ENCODE results near the gene AGBL2. TPM values are rescaled to one million over a fixed set of nuclear protein-coding genes. Genes with fewer than 3 reads are reported as not detected.

Gene AGBL2
- total RNA-seq, 4 donors from 2014 or later, result 3.3 to 13.5 (median 8.0) TPM

- DNase-seq, result no peak
- intact Hi-C loops (cut with DNase I; ENCODE audit: low total_unique reads), result no loop called here
Observed at GRCh38 chr11:47656260-47656885, 58.8 kb downstream of the AGBL2 start.

GRCh38 chr11:47651818-47652469 is 63.2 kb downstream of the AGBL2 start:
- DNase-seq, result no peak
- Histone ChIP-seq H3K4me3 (no peak overlapping the region), H3K27ac (no peak overlapping the region), H3K4me1 (no peaks in the 10 kb centered on the region), H3K36me3 (no peaks in the 10 kb centered on the region), H3K27me3 (no peaks in the 10 kb centered on the region), H3K9me3 (peaks cover 0 to 3% of the 10 kb centered on the region in 2 donors)
- TF ChIP-seq EP300 (IDR thresholded peaks at IDR 0.05; ENCODE audit: low read depth), result no peak
- no peak for TF ChIP-seq CTCF (IDR thresholded peaks at IDR 0.05)
- no peak for TF ChIP-seq POLR2A (IDR thresholded peaks at IDR 0.05)
- intact Hi-C loops (cut with DNase I; ENCODE audit: low total_unique reads), result no loop called here
- in situ Hi-C loops (cut with MboI; ENCODE audit: low pct_ligation_motif_present in 1 of 4, low pct_unique_long_range_greater_than_20kb in 1 of 4, low sequenced_read_pairs in 3 of 4), result no loop called here
- 96 to 97% methylated on average over 4 to 5 of the region's 5 CpGs for WGBS, 2 donors (ENCODE audit: low coverage in 1 of 2)

More at GRCh38 chr11:47656260-47656885, 58.8 kb downstream of the AGBL2 start:
- Histone ChIP-seq H3K27ac (no peak overlapping the region), H3K4me3 (no peak overlapping the region), H3K36me3 (no peaks in the 10 kb centered on the region), H3K9me3 (peaks cover 0 to 3% of the 10 kb centered on the region in 2 donors), H3K4me1 (no peaks in the 10 kb centered on the region), H3K27me3 (no peaks in the 10 kb centered on the region)
- in situ Hi-C loops (cut with MboI; ENCODE audit: low pct_ligation_motif_present in 1 of 4, low pct_unique_long_range_greater_than_20kb in 1 of 4, low sequenced_read_pairs in 3 of 4), result no loop called here
- 76 to 77% methylated on average over 3 to 6 of the region's 6 CpGs for WGBS, 2 donors (ENCODE audit: low coverage in 1 of 2)
- TF ChIP-seq EP300 (IDR thresholded peaks at IDR 0.05; ENCODE audit: low read depth) (no peak), POLR2AphosphoS5 (IDR thresholded peaks at IDR 0.05) (no peak), POLR2A (IDR thresholded peaks at IDR 0.05) (no peak), CTCF (IDR thresholded peaks at IDR 0.05) (no peak)

- in situ Hi-C loops (cut with MboI; ENCODE audit: low pct_ligation_motif_present in 1 of 4, low pct_unique_long_range_greater_than_20kb in 1 of 4, low sequenced_read_pairs in 3 of 4) (loop anchor here in 1 of 4 donors (10.0 kb wide), 1 partner anchor 66 kb away; the partner anchor contains the start of gene AGBL2), intact Hi-C loops (cut with DNase I; ENCODE audit: low total_unique reads) (no loop called here)
- 70 to 79% methylated on average over 3 of the region's 3 CpGs for WGBS, 2 donors (ENCODE audit: low coverage in 1 of 2)
- H3K27me3 ChIP-seq, result no peaks in the 10 kb centered on the region
- TF ChIP-seq CTCF (IDR thresholded peaks at IDR 0.05) (no peak), EP300 (IDR thresholded peaks at IDR 0.05; ENCODE audit: low read depth) (no peak), POLR2A (IDR thresholded peaks at IDR 0.05) (no peak), POLR2AphosphoS5 (IDR thresholded peaks at IDR 0.05) (no peak)
- H3K27ac ChIP-seq, result no peak overlapping the region
- DNase-seq, result no peak
- no peak overlapping the region for H3K4me3 ChIP-seq
- H3K4me1 ChIP-seq, result no peaks in the 10 kb centered on the region
- no peaks in the 10 kb centered on the region for H3K36me3 ChIP-seq
- peaks cover 0 to 3% of the 10 kb centered on the region in 2 donors for H3K9me3 ChIP-seq
Observed at GRCh38 chr11:47649276-47649675, 65.9 kb downstream of the AGBL2 start.

- 81 to 87% methylated on average over 6 of the region's 6 CpGs for WGBS, 2 donors (ENCODE audit: low coverage in 1 of 2)
- in situ Hi-C loops (cut with MboI; ENCODE audit: low pct_ligation_motif_present in 1 of 4, low pct_unique_long_range_greater_than_20kb in 1 of 4, low sequenced_read_pairs in 3 of 4) (loop anchor here in 1 of 4 donors (10.0 kb wide), 1 partner anchor 69 kb away; the partner anchor contains the start of gene AGBL2), intact Hi-C loops (cut with DNase I; ENCODE audit: low total_unique reads) (no loop called here)
- peaks cover 8 to 13% (median 10%) of the 10 kb centered on the region in 4 donors for H3K4me1 ChIP-seq
- H3K4me3 ChIP-seq, result no peak overlapping the region
- H3K27me3 ChIP-seq, result no peaks in the 10 kb centered on the region
- DNase-seq, result no peak
- no peak overlapping the region for H3K27ac ChIP-seq
- no peaks in the 10 kb centered on the region for H3K36me3 ChIP-seq
- H3K9me3 ChIP-seq, result no peaks in the 10 kb centered on the region
- TF ChIP-seq POLR2AphosphoS5 (IDR thresholded peaks at IDR 0.05), result no peak
- TF ChIP-seq POLR2A (IDR thresholded peaks at IDR 0.05), result no peak
- no peak for TF ChIP-seq EP300 (IDR thresholded peaks at IDR 0.05; ENCODE audit: low read depth)
- TF ChIP-seq CTCF (IDR thresholded peaks at IDR 0.05), result no peak
Observed at GRCh38 chr11:47646019-47646418, 69.2 kb downstream of the AGBL2 start.
